Heart right ventricle (tissue), 16 donors: ENCODE results near the gene MED16. TPM values are rescaled to one million over a fixed set of nuclear protein-coding genes. Genes with fewer than 3 reads are reported as not detected.

ENCODE experiments used
- ATAC-seq, 8 donors: fragments of 200-7000 bp; cut with Tn5 transposase; one replicate each; pipeline ENCODE4 v1.9.1; 2020; ENCODE audit warnings: mild to moderate bottlenecking in 8 of 8, moderate library complexity in 8 of 8, moderate number of reproducible peaks in 1 of 8
- DNase-seq, 2 donors: peaks; one replicate each; pipeline ENCODE4 v3.0.0-alpha.2; 2020
- H3K27ac ChIP-seq, 10 donors: fragments of 200-600 bp; sonication (generic) in 2 of 10; one replicate each; pipeline versions ENCODE4 v1.5.0 to v1.8.0; 2020 to 2022; ENCODE audit warnings: mild to moderate bottlenecking in 3 of 10
- H3K27me3 ChIP-seq, 7 donors: fragments of 200-600 bp; one replicate each; pipeline ENCODE4 v1.8.0; 2021 to 2022; ENCODE audit warnings: mild to moderate bottlenecking in 2 of 7
- H3K36me3 ChIP-seq, 9 donors: fragments of 200-600 bp; sonication (generic) in 1 of 9; one replicate each; pipeline versions ENCODE4 v1.5.0 to v1.8.0; 2020 to 2022; ENCODE audit warnings: mild to moderate bottlenecking in 2 of 9
- H3K4me1 ChIP-seq, 9 donors: fragments of 200-600 bp; sonication (generic) in 1 of 9; one replicate each; pipeline versions ENCODE4 v1.5.0 to v1.8.0; 2020 to 2022; ENCODE audit warnings: mild to moderate bottlenecking in 4 of 9
- H3K4me3 ChIP-seq, 10 donors: fragments of 200-600 bp; sonication (generic) in 2 of 10; one replicate each; pipeline versions ENCODE4 v1.5.0 to v1.8.0; 2020 to 2022; ENCODE audit warnings: mild to moderate bottlenecking in 7 of 10, moderate library complexity in 2 of 10
- H3K9me3 ChIP-seq, 11 donors: fragments of 200-600 bp in 10 of 11; sonication (generic) in 2 of 11; one replicate each; pipeline versions ENCODE4 v1.5.0 to v1.8.0; 2013 to 2022; ENCODE audit warnings: mild to moderate bottlenecking in 2 of 11, control low read depth in 1 of 11, moderate library complexity in 1 of 11
- CTCF ChIP-seq, 9 donors: fragments of 200-600 bp; sonication (generic) in 2 of 9; IDR thresholded peaks; one replicate each; pipeline versions ENCODE4 v1.5.0 to v1.8.0; 2021 to 2022; ENCODE audit warnings: antibody characterized with exemption in 9 of 9, mild to moderate bottlenecking in 5 of 9, moderate library complexity in 1 of 9
- WGBS, 2 donors: extraction: QIAGEN DNeasy Blood & Tissue Kit; methylation state at CpG; one replicate each; pipeline ENCODE4 v1.1.7; 2013; ENCODE audit warnings: inconsistent platforms in 1 of 2; 5-methylcytosine and 5-hydroxymethylcytosine counted together
- intact Hi-C, 10 donors: fragments of 100-400 bp; cut with DNase I; formaldehyde crosslinking; loops; one replicate each; pipeline versions ENCODE4 v1.11.1 to v1.14.2; 2022
- polyA plus RNA-seq, 2 donors: library from polyadenylated mRNA; stranded (reverse); fragments of 200-250 nt; gene quantifications; one replicate each; pipeline ENCODE4 v1.2.3, GENCODE V29; 2013
- total RNA-seq, 10 donors: library from RNA; stranded (reverse); fragmentation: NEBNext Ultra II Directional in 3 of 10; extraction: Animal tissue kit (Norgen Biotek cat#: 25700) in 3 of 10; gene quantifications; one replicate each; pipeline versions ENCODE4 v1.2.1 to v1.2.4, GENCODE V29; 2021 to 2023
- donor health status: Arrhythmogenic right ventricular cardiomyopathy.
- donor health status: ischemic (EF 13 %, LVEDD 7.1; RV severe dilation, severe dysfunction).
- donor health status: healthy with polysubstance abuse.
- donor health status: DM: no; HTN: yes; CAD: no.
- donor health status: DM: no; HTN: no; CAD: no.
- donor health status: ischemic (EF 25% LVEDD 6.9; RV normal size, moderate dysfunction).
- donor health status: ischemic (EF 25% LVEDD 5.7; RV mildly dilated, moderate dysfunction).
- donor health status: healthy.
- donor health status: DM: yes; HTN: yes; CAD: no.
- donor health status: Ischemic cardiomyopathy.
- donor health status: ischemic (EF 35%, LVEDD 5.7; RV mildly dilated, moderate dysfunction).
- donor health status: nonischemic (EF 11% LVEDD 7.7; RV severe dilation, severe dysfunction).
- donor health status: DM: yes; HTN: yes; CAD: no.
- donor health status: PGD.
- donor health status: ischemic (EF 29% LVEDD 5.4; RV normal size, mild dysfunction).
- donor health status: nonischemic (EF 23%, LVEDD 6.1; RV moderate dilation, normal function).

Gene MED16
- total and polyA plus RNA-seq, 12 donors = 17.6 to 42.9 (median 27.7) TPM

- peak overlapping the region in 1 of 10 donors; percentile 26 for H3K27ac ChIP-seq
- H3K27me3 ChIP-seq = peaks cover 30 to 57% (median 55%) of the 10 kb centered on the region in 7 donors
- intact Hi-C loops = loop anchor here (2.0 to 10.0 kb wide), 11 partner anchors 57 to 325 kb away; partner anchors contain the start of genes CFD (in 2 of the 10), ATP5F1D (in 1 of the 10), CBARP (in 1 of the 10) and MIDN (in 1 of the 10)
- no peak for TF ChIP-seq CTCF (IDR thresholded peaks at IDR 0.05)
- H3K36me3 ChIP-seq = no peaks in the 10 kb centered on the region
- ATAC-seq (no peak), DNase-seq (no peak)
- peaks cover 10 to 60% (median 33%) of the 10 kb centered on the region in 9 donors for H3K4me1 ChIP-seq
- WGBS, 2 donors = 3 to 4% methylated on average over 66 to 68 of the region's 68 CpGs
- peak overlapping the region in 5 of 10 donors; percentile 5 to 48 (median 22) for H3K4me3 ChIP-seq
- no peaks in the 10 kb centered on the region for H3K9me3 ChIP-seq
Observed at GRCh38 chr19:919199-920050, 26.4 kb upstream of the MED16 start.

GRCh38 chr19:918481-919198 is 25.7 kb upstream of the MED16 start:
- WGBS, 2 donors = 3 to 4% methylated on average over 51 to 57 of the region's 58 CpGs
- Histone ChIP-seq H3K36me3 (no peaks in the 10 kb centered on the region), H3K27me3 (peaks cover 30 to 57% (median 55%) of the 10 kb centered on the region in 7 donors), H3K9me3 (no peaks in the 10 kb centered on the region), H3K4me1 (peaks cover 11 to 57% (median 35%) of the 10 kb centered on the region in 9 donors), H3K27ac (no peak overlapping the region), H3K4me3 (no peak overlapping the region)
- no peak for ATAC-seq
- no peak for DNase-seq
- TF ChIP-seq CTCF (IDR thresholded peaks at IDR 0.05) = no peak
- intact Hi-C loops = loop anchor here in 5 of 10 donors (5.0 kb wide), 4 partner anchors 56 to 151 kb away; partner anchors contain the start of gene CFD (in 1 of the 5)

- intact Hi-C loops = loop anchor here in 5 of 10 donors (5.0 kb wide), 4 partner anchors 56 to 151 kb away; partner anchors contain the start of gene CFD (in 1 of the 5)
- H3K4me3 ChIP-seq = peak overlapping the region in 5 of 10 donors; percentile 29 to 48 (median 39)
- WGBS, 2 donors = 2 to 4% methylated on average over 12 of the region's 12 CpGs
- no peak overlapping the region for H3K27ac ChIP-seq
- DNase-seq (no peak), ATAC-seq (no peak)
- no peaks in the 10 kb centered on the region for H3K9me3 ChIP-seq
- H3K27me3 ChIP-seq = peaks cover 30 to 57% (median 55%) of the 10 kb centered on the region in 7 donors
- TF ChIP-seq CTCF (IDR thresholded peaks at IDR 0.05) = no peak
- H3K36me3 ChIP-seq = no peaks in the 10 kb centered on the region
- peaks cover 13 to 58% (median 38%) of the 10 kb centered on the region in 9 donors for H3K4me1 ChIP-seq
Observed at GRCh38 chr19:918152-918437, 25.1 kb upstream of the MED16 start.
